NB4 (cell line): ENCODE measurements around the gene SAMM50.

Experiments
- DNase-seq: peaks from one replicate; pipeline ENCODE4 v3.0.0; 2010; ENCODE audit warnings: low read depth
- H3K4me3 ChIP-seq: one replicate; pipeline ENCODE4 v1.5.1; 2011; ENCODE audit warnings: mild to moderate bottlenecking, low read depth, low read length, moderate library complexity
- MYC ChIP-seq: IDR thresholded peaks from 2 replicates; pipeline ENCODE4 v1.6.1; 2011; ENCODE audit warnings: low read depth, low read length
- POLR2A ChIP-seq: IDR thresholded peaks from 2 replicates; pipeline ENCODE4 v1.6.1; 2011; ENCODE audit warnings: mild to moderate bottlenecking; ENCODE audit not compliant: insufficient read length; ENCODE audit errors: extremely low read depth
- TF ChIP-seq, protein P1 (sequence below): IDR thresholded peaks from one replicate; pipeline ENCODE4 v1.5.1; 2012; ENCODE audit warnings: low read depth, low read length
- TF ChIP-seq, protein P2 (sequence below): IDR thresholded peaks from 2 replicates; pipeline ENCODE4 v1.6.1; 2011; ENCODE audit warnings: low read depth, low read length

The SAMM50 gene

DNA sequence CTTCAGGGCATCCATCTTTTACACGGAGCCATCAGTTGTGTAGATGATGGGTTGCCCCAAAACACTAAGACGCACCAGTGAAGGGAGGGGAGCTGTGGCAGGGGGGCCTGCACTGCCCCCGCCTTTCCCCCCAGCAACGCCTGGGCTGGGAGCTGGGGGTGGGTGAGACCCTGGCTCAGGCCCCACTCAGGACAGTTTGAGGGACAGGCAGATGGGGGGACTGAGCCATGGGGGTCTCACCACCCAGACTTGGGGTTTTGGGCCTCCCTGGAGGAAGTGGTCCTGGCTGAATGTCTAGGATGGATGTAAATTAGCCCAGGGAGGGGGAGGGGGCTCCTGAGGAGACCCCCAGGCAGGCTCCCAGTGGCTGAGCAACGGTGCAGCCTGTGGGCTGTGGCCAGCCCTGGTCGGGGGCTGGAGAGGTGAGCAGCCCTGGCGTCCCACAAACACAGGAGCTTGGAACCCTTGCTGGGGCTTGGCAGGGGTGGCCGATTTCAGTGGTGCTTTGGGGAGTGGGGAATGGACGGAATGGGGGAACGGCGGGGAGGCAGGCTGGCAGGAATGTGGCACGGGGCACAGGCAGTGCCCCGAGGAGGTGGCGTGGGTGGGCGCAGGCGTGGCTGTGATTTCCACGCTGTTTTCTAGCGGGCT, 74.9 kb downstream of the SAMM50 start:
- TF ChIP-seq, protein P1, sequence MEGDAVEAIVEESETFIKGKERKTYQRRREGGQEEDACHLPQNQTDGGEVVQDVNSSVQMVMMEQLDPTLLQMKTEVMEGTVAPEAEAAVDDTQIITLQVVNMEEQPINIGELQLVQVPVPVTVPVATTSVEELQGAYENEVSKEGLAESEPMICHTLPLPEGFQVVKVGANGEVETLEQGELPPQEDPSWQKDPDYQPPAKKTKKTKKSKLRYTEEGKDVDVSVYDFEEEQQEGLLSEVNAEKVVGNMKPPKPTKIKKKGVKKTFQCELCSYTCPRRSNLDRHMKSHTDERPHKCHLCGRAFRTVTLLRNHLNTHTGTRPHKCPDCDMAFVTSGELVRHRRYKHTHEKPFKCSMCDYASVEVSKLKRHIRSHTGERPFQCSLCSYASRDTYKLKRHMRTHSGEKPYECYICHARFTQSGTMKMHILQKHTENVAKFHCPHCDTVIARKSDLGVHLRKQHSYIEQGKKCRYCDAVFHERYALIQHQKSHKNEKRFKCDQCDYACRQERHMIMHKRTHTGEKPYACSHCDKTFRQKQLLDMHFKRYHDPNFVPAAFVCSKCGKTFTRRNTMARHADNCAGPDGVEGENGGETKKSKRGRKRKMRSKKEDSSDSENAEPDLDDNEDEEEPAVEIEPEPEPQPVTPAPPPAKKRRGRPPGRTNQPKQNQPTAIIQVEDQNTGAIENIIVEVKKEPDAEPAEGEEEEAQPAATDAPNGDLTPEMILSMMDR: no peak
- TF ChIP-seq POLR2A (no peak), MYC (no peak)
- TF ChIP-seq, protein P2, sequence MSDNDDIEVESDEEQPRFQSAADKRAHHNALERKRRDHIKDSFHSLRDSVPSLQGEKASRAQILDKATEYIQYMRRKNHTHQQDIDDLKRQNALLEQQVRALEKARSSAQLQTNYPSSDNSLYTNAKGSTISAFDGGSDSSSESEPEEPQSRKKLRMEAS: no peak
- H3K4me3 ChIP-seq: no peak overlapping the region
- no peak for DNase-seq

DNA sequence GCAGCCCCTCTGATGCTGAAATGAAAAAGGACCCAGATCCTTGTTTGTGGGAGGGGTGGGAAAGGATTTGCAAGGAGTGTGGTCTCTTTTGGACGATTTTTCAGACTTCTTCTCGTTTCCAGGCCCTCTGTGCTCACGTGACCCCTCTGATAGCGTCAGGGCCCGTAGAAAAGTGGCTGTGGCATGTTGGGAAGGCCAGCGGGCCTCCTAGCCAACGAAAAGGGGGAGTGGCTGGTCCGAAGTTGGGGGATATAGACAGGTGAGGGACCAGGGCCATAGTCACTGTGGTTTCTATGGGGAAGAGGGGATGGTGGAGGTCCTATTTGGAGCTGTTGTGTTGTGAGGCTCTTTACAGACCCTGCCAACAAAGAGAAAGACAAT, 75.5 kb downstream of the SAMM50 start:
- H3K4me3 ChIP-seq: no peak overlapping the region
- TF ChIP-seq POLR2A: no peak
- TF ChIP-seq, protein P1: no peak
- no peak for TF ChIP-seq MYC
- TF ChIP-seq, protein P2: no peak
- DNase-seq: no peak

DNA sequence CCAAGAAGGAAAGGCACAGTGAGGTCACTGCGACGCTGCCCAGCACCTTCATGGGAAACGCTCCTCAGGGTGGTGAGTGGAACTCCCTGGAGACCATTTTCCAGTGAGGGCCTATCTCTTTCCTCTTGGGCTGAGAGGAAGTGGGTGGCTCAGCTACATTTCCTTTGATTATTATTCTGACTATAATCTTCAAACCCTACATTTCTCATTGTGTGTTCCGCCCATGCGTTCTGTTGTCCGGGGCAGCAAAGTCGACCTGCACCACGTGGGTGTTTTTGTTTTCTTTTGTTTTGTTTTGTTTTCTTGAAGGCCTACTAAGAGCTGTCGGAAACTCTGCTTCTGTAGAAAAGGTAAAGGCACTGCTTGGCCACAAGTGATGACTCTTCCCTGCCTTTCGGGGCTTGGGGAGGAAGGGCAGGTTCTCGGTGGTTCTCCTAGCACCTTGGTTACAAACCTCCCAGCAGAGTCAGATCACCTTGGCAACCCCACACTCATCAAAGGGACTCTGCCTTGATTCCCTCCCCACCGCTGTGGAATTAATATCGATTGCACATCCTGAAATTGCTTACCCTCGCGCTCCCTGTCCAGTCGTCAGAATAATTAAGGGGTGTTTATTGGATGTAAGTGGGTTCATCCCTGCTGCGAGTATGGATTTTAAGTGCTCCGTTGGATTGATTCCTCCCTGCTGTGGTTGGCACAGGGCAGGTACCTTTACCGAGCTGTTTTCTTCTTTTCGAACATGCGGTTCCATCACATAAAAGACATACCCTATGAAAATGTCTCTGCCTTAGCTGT, 76.1 kb downstream of the SAMM50 start:
- no peak for DNase-seq
- TF ChIP-seq MYC: no peak
- TF ChIP-seq, protein P1: no peak
- TF ChIP-seq, protein P2: no peak
- no peak for TF ChIP-seq POLR2A
- H3K4me3 ChIP-seq: no peak overlapping the region

DNA sequence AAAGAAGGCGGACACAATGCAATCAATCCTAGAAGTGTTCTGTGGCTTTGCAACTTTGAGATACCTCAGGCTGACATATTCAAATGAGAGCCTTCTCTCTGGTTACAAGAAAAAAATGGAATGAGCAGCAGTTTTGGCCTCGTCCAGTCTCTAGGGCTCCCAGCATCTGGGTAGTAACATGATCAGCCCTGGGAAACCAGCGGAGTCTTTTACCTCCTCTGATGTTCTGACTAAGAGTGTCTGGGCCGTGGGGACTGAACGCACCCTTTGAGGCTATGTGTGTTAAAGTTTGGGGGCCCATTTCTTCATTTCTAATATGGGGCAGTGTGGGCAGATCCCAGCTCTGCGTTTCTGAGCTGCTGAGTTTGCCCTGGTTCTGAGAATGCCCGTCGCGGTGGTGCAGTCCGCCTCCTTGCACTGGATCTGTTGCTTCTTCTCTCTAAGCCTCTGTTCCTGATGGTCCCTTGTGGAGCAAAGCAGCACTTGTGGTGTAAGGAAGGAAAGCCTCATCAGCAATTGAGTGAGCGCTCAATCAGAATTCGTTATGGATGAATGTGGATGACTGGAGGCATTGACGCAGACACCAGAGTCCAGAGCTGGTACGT, 77.0 kb downstream of the SAMM50 start:
- no peak for TF ChIP-seq POLR2A
- DNase-seq: no peak

DNA sequence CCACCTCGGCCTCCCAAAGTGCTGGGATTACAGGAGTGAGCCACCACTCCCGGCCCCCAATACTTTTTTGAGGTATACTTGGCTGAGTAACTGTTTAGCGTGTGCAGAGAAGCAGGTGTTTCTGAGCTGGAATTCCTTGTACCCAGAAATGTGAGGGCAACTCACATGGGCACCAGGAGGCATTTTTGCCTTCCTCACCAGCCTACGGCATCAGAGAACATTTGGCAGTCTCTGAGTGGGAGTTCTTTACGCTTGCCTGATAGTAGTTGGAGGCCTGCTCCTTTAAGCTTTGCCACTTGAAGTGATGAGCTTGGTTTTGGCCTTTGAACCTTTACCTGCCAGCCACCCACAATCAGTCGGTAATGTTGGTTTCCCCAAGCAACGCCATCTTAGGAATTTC, 78.0 kb downstream of the SAMM50 start:
- H3K4me3 ChIP-seq: no peak overlapping the region
- no peak for DNase-seq
- TF ChIP-seq, protein P1: no peak
- no peak for TF ChIP-seq POLR2A
- TF ChIP-seq, protein P2: no peak

More for the DNA sequence above, 77.0 kb downstream of the SAMM50 start:
- H3K4me3 ChIP-seq: no peak overlapping the region

DNA sequence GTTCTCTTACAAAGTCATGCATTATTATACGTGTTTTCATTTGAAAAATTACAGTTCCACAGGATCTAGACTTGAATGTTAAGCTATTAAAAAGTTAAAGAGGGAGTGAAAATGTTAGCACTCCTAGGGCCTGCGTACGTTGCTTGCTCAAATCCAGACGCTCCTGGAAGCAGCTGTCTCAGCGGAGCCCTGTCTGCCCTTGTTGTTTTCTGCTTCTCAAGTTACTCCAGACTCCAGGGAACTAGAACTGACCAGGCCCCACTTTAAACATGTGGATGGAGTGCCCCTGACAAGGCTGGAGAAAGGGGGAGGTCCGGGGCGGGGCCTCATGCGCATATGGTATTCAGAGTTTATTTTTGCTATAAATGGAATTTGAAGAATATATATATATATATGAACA, 78.5 kb downstream of the SAMM50 start:
- no peak for TF ChIP-seq MYC
- TF ChIP-seq, protein P1: no peak
- no peak for DNase-seq
- H3K4me3 ChIP-seq: no peak overlapping the region
